Measurements from ENCODE around the gene CAMK1D.

Gene CAMK1D

DNA sequence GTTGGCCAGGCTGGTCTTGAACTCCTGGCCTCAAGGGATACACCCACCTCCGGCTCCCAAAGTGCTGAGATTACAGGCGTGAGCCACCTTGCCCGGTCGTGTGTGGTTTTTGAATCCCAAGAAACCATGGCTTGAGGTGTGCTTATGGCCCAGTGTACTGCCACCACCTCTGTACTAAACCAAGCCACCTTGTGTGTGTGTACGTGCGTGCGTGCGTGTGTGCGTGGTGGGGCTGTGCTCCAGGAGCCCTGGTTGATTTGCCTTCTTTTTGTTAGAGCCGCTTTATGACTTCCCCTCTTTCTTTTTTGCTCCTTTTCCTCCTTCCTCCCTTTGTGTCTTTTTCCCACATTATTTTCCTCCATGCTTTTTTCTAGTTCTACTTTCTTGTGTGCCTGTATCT lies 121.4 kb downstream of the CAMK1D start:
- H2AFZ ChIP-seq (ENCODE audit: low read length) = no peak overlapping the region
- H3K9ac ChIP-seq (ENCODE audit: low read length) = no peak overlapping the region
- TF ChIP-seq EZH2 (IDR thresholded peaks at IDR 0.05; ENCODE audit: borderline replicate concordance, low read length) (no peak), CTCF (IDR thresholded peaks at IDR 0.05; ENCODE audit: low read length) (no peak)
- no peaks in the 10 kb centered on the region for H3K9me2 ChIP-seq (ENCODE audit: low read depth, low read length)
- no peak overlapping the region for H3K27ac ChIP-seq (ENCODE audit: low read depth, low read length, poor library complexity, severe bottlenecking)
- no peaks in the 10 kb centered on the region for H4K20me1 ChIP-seq (ENCODE audit: insufficient read depth, low read length)
- no peaks in the 10 kb centered on the region for H3F3A ChIP-seq (ENCODE audit: insufficient read depth, low read length)
- no peak overlapping the region for H3K4me2 ChIP-seq (ENCODE audit: low read length)
- H3K4me1 ChIP-seq (ENCODE audit: insufficient read depth, low read length, severe bottlenecking) = no peaks in the 10 kb centered on the region
- no peaks in the 10 kb centered on the region for H3K9me3 ChIP-seq (ENCODE audit: low read length)
- H3K27me3 ChIP-seq (ENCODE audit: insufficient read depth, low read length) = no peaks in the 10 kb centered on the region; the same call in 1 of the 2 replicates
- H3K79me2 ChIP-seq (ENCODE audit: insufficient read depth, low read length) = no peaks in the 10 kb centered on the region
- H3K36me3 ChIP-seq (ENCODE audit: insufficient read depth, low read length) = no peaks in the 10 kb centered on the region
- no peak overlapping the region for H3K4me3 ChIP-seq (ENCODE audit: low read depth, low read length, poor library complexity, severe bottlenecking)

DNA sequence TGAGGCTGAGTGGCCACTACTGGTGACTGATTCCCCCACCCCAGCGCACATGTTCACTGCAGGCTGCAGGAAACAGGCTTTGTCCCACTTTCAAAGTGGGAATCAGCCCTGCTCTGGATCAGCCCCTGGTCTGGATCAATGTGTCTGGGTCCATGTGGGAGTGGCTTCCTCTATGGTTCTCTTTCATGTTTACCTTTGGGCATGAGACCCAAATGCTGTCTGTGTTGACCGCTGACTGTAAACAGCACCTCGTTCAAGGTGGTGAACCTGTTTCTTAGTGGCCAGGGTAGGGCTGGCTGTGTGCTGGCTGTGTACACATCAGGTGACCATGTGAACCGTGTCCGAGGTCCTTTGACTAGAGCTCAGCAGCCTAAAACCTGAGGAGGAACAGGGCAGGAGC lies 121.8 kb downstream of the CAMK1D start:
- Histone ChIP-seq H3K4me2 (ENCODE audit: low read length) (no peak overlapping the region), H3K79me2 (ENCODE audit: insufficient read depth, low read length) (no peaks in the 10 kb centered on the region), H3K9me2 (ENCODE audit: low read depth, low read length) (no peaks in the 10 kb centered on the region), H3K27ac (ENCODE audit: low read depth, low read length, poor library complexity, severe bottlenecking) (no peak overlapping the region), H3F3A (ENCODE audit: insufficient read depth, low read length) (no peaks in the 10 kb centered on the region), H3K27me3 (ENCODE audit: insufficient read depth, low read length) (no peaks in the 10 kb centered on the region; the same call in 1 of the 2 replicates), H3K4me3 (ENCODE audit: low read depth, low read length, poor library complexity, severe bottlenecking) (no peak overlapping the region), H3K9ac (ENCODE audit: low read length) (no peak overlapping the region), H3K9me3 (ENCODE audit: low read length) (no peaks in the 10 kb centered on the region), H2AFZ (ENCODE audit: low read length) (no peak overlapping the region), H4K20me1 (ENCODE audit: insufficient read depth, low read length) (no peaks in the 10 kb centered on the region), H3K36me3 (ENCODE audit: insufficient read depth, low read length) (no peaks in the 10 kb centered on the region), H3K4me1 (ENCODE audit: insufficient read depth, low read length, severe bottlenecking) (no peaks in the 10 kb centered on the region)
- TF ChIP-seq CTCF (IDR thresholded peaks at IDR 0.05; ENCODE audit: low read length) (no peak), EZH2 (IDR thresholded peaks at IDR 0.05; ENCODE audit: borderline replicate concordance, low read length) (no peak)

DNA sequence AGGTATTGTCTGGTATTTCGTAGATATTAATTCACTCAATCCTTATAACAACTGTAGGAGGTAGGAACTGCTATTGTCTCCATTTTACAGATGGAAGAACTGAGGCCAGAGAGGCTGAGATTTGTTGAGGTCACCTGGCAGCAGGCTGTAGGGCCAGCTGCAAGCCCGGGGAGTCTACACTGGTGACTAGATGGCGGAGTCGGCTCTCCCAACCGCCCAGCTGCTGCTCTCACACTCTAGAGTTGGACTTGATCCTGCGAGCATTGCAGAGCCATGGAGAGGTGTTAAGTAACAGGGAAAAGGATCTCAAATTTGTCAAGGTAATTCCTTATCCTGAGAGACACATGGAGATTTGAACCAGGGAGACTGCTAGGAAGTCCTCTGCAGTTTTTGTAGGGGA lies 124.1 kb downstream of the CAMK1D start:
- Histone ChIP-seq H3K79me2 (ENCODE audit: insufficient read depth, low read length) (no peaks in the 10 kb centered on the region), H3K27me3 (ENCODE audit: insufficient read depth, low read length) (no peaks in the 10 kb centered on the region)

More for the DNA sequence above, 124.1 kb downstream of the CAMK1D start:
- H4K20me1 ChIP-seq (ENCODE audit: insufficient read depth, low read length) = no peaks in the 10 kb centered on the region
- H3K9me3 ChIP-seq (ENCODE audit: low read length) = no peaks in the 10 kb centered on the region
- H3F3A ChIP-seq (ENCODE audit: insufficient read depth, low read length) = no peaks in the 10 kb centered on the region
- H3K4me2 ChIP-seq (ENCODE audit: low read length) = no peak overlapping the region
- TF ChIP-seq EZH2 (IDR thresholded peaks at IDR 0.05; ENCODE audit: borderline replicate concordance, low read length) = no peak
- no peak for TF ChIP-seq CTCF (IDR thresholded peaks at IDR 0.05; ENCODE audit: low read length)
- no peaks in the 10 kb centered on the region for H3K4me1 ChIP-seq (ENCODE audit: insufficient read depth, low read length, severe bottlenecking)
- no peaks in the 10 kb centered on the region for H3K9me2 ChIP-seq (ENCODE audit: low read depth, low read length)
- no peak overlapping the region for H3K9ac ChIP-seq (ENCODE audit: low read length)
- H3K36me3 ChIP-seq (ENCODE audit: insufficient read depth, low read length) = no peaks in the 10 kb centered on the region
- H3K27ac ChIP-seq (ENCODE audit: low read depth, low read length, poor library complexity, severe bottlenecking) = no peak overlapping the region
- H2AFZ ChIP-seq (ENCODE audit: low read length) = no peak overlapping the region
- H3K4me3 ChIP-seq (ENCODE audit: low read depth, low read length, poor library complexity, severe bottlenecking) = no peak overlapping the region
